Keratinocyte (primary cell): ENCODE measurements around the gene EPHB3. TPM values are rescaled to one million over a fixed set of nuclear protein-coding genes. Genes with fewer than 3 reads are reported as not detected.

Experiments
- DNase-seq: peaks from one replicate; pipeline ENCODE4 v3.0.0-alpha.2; 2011; ENCODE audit warnings: low read depth, missing footprints, low spot score
- FAIRE-seq: peaks from 2 replicates; lab custom pipeline; 2011; peaks lifted over from hg19 to GRCh38; lab: Jason Lieb, UNC
- H2AFZ ChIP-seq: 2 replicates; pipeline ENCODE4 v1.6.0; 2012; ENCODE audit warnings: low read length, control low read depth, inconsistent platforms; ENCODE audit not compliant: control insufficient read depth
- H3K27ac ChIP-seq: 2 replicates; pipeline ENCODE4 v1.5.1; 2011; ENCODE audit warnings: low read length; ENCODE audit not compliant: control insufficient read depth, insufficient read depth
- H3K27me3 ChIP-seq: 3 replicates; pipeline ENCODE4 v1.6.0; 2011; ENCODE audit warnings: low read length; ENCODE audit not compliant: control insufficient read depth, insufficient read depth; ENCODE audit errors: extremely low read depth
- H3K36me3 ChIP-seq, 2 experiments: 2 replicates in 1 of 2; 3 replicates in 1 of 2; pipeline ENCODE4 v1.5.1; 2011; ENCODE audit warnings: low read length in 2 of 2, mild to moderate bottlenecking in 1 of 2; ENCODE audit not compliant: control insufficient read depth in 2 of 2, insufficient read depth in 2 of 2; ENCODE audit errors: extremely low read depth in 1 of 2
- H3K4me1 ChIP-seq: 3 replicates; pipeline ENCODE4 v1.5.1; 2011; ENCODE audit warnings: low read length; ENCODE audit not compliant: control insufficient read depth, insufficient read depth; ENCODE audit errors: extremely low read depth
- H3K4me2 ChIP-seq: 3 replicates; pipeline ENCODE4 v1.6.0; 2011; ENCODE audit warnings: low read depth, low read length; ENCODE audit not compliant: control insufficient read depth, insufficient read depth; ENCODE audit errors: extremely low read depth
- H3K4me3 ChIP-seq, 3 experiments: fragments of 200-600 bp in 1 of 3; sonication (generic) in 1 of 3; 2 replicates in 2 of 3; 3 replicates in 1 of 3; pipeline ENCODE4 v1.5.1; 2011 to 2016; ENCODE audit warnings: low read length in 3 of 3, mild to moderate bottlenecking in 3 of 3, control low read depth in 2 of 3, inconsistent platforms in 1 of 3, low read depth in 1 of 3, mixed read lengths in 1 of 3, mixed run types in 1 of 3, moderate library complexity in 1 of 3; ENCODE audit not compliant: control insufficient read depth in 2 of 3, insufficient read depth in 2 of 3; ENCODE audit errors: extremely low read depth in 1 of 3
- H3K79me2 ChIP-seq: 2 replicates; pipeline ENCODE4 v1.6.0; 2012; ENCODE audit warnings: low read length; ENCODE audit not compliant: control insufficient read depth, insufficient read depth
- H3K9ac ChIP-seq: 3 replicates; pipeline ENCODE4 v1.6.0; 2011; ENCODE audit warnings: low read length; ENCODE audit not compliant: control insufficient read depth, insufficient read depth; ENCODE audit errors: extremely low read depth
- H3K9me1 ChIP-seq: 3 replicates; pipeline ENCODE4 v1.6.0; 2011; ENCODE audit warnings: low read length; ENCODE audit not compliant: control insufficient read depth, insufficient read depth; ENCODE audit errors: extremely low read depth
- H3K9me3 ChIP-seq: 2 replicates; pipeline ENCODE4 v1.5.1; 2012; ENCODE audit warnings: low read depth, low read length; ENCODE audit not compliant: control insufficient read depth
- H4K20me1 ChIP-seq: 3 replicates; pipeline ENCODE4 v1.6.0; 2011; ENCODE audit warnings: low read length; ENCODE audit not compliant: control insufficient read depth, insufficient read depth; ENCODE audit errors: extremely low read depth
- CTCF ChIP-seq, 3 experiments: IDR thresholded peaks in 1 of 3; conservative IDR thresholded peaks in 1 of 3; optimal IDR thresholded peaks in 1 of 3; 2 replicates in 2 of 3; 3 replicates in 1 of 3; pipeline versions ENCODE3 to v1.5.1; 2011; ENCODE audit warnings: low read length in 3 of 3, mild to moderate bottlenecking in 3 of 3, moderate library complexity in 2 of 3, control low read depth in 1 of 3, inconsistent platforms in 1 of 3; ENCODE audit not compliant: insufficient read depth in 2 of 3; ENCODE audit errors: extremely low read depth in 1 of 3
- EZH2 ChIP-seq: IDR thresholded peaks from one replicate; pipeline ENCODE4 v1.6.1; 2012; ENCODE audit warnings: inconsistent platforms, mild to moderate bottlenecking, low read length, moderate library complexity
- dilution Hi-C: fragments of 300-500 bp; cut with MboI; formaldehyde crosslinking; loops from one replicate; pipeline ENCODE4 v1.7.0; 2020; ENCODE audit warnings: low sequenced_read_pairs; ENCODE audit not compliant: extremely low pct_ligation_motif_present
- polyA plus RNA-seq, 5 experiments: library from polyadenylated mRNA; depleted of rRNA in 3 of 5; stranded (reverse) in 3 of 5; stranded (forward) in 1 of 5; unstranded in 1 of 5; fragments of >200 nt; gene quantifications; 1 replicate in 1 of 5; 2 replicates in 3 of 5; 3 replicates in 1 of 5; pipeline versions ENCODE4 v1.2.1 to v1.2.3, GENCODE V29; 2011 to 2012; ENCODE audit warnings: missing spikeins in 2 of 5, low read depth in 1 of 5, low replicate concordance in 1 of 5

EPHB3 gene
- polyA plus RNA-seq, 1 donor (not counting 4 experiments of a cell fraction or from before 2014, with no cell fraction given) = 2.2 TPM

- H3K79me2 ChIP-seq = no peaks in the 10 kb centered on the region
- H3K27me3 ChIP-seq = peaks cover 7% of the 10 kb centered on the region
- dilution Hi-C loops = no loop called here
- no peak overlapping the region for H3K9ac ChIP-seq
- no peak overlapping the region for H3K4me2 ChIP-seq
- no peaks in the 10 kb centered on the region for H3K9me1 ChIP-seq
- no peak overlapping the region for H3K27ac ChIP-seq
- H3K36me3 ChIP-seq = no peaks in the 10 kb centered on the region
- H4K20me1 ChIP-seq = no peaks in the 10 kb centered on the region
- TF ChIP-seq EZH2 = no peak
- no peak for TF ChIP-seq CTCF (optimal IDR thresholded peaks at IDR 0.05 in 1 of 3, IDR thresholded peaks at IDR 0.05 in 1 of 3, conservative IDR thresholded peaks at IDR 0.05 in 1 of 3; ENCODE audit: extremely low read depth in 1 of 3, insufficient read depth in 2 of 3, low read length in 3 of 3)
- FAIRE-seq (no peak), DNase-seq (no peak)
- no peaks in the 10 kb centered on the region for H3K9me3 ChIP-seq
- H3K4me1 ChIP-seq = peaks cover 6% of the 10 kb centered on the region
- no peak overlapping the region for H2AFZ ChIP-seq
- H3K4me3 ChIP-seq = no peak overlapping the region
Observed at GRCh38 chr3:184608209-184608608, 46.6 kb downstream of the EPHB3 start.

GRCh38 chr3:184609476-184610244, 48.1 kb downstream of the EPHB3 start:
- no peaks in the 10 kb centered on the region for H3K36me3 ChIP-seq

More at GRCh38 chr3:184609476-184610244, 48.1 kb downstream of the EPHB3 start:
- no peak for FAIRE-seq
- H3K9me1 ChIP-seq = no peaks in the 10 kb centered on the region
- no peaks in the 10 kb centered on the region for H3K79me2 ChIP-seq
- H2AFZ ChIP-seq = no peak overlapping the region
- H3K27me3 ChIP-seq = no peaks in the 10 kb centered on the region
- H4K20me1 ChIP-seq = no peaks in the 10 kb centered on the region
- H3K4me2 ChIP-seq = no peak overlapping the region
- H3K9me3 ChIP-seq = no peaks in the 10 kb centered on the region
- H3K4me1 ChIP-seq = no peaks in the 10 kb centered on the region
- H3K4me3 ChIP-seq = no peak overlapping the region
- H3K9ac ChIP-seq = no peak overlapping the region
- dilution Hi-C loops = no loop called here
- no peak overlapping the region for H3K27ac ChIP-seq
- TF ChIP-seq EZH2 = no peak
- DNase-seq = no peak
